ENCODE data around the gene NDUFV1. TPM values are rescaled to one million over a fixed set of nuclear protein-coding genes. Genes with fewer than 3 reads are reported as not detected.

NDUFV1 gene
- total and polyA plus RNA-seq, 2 donors (not counting 1 experiment from before 2014, with no cell fraction given) = 238 to 315 TPM

DNA sequence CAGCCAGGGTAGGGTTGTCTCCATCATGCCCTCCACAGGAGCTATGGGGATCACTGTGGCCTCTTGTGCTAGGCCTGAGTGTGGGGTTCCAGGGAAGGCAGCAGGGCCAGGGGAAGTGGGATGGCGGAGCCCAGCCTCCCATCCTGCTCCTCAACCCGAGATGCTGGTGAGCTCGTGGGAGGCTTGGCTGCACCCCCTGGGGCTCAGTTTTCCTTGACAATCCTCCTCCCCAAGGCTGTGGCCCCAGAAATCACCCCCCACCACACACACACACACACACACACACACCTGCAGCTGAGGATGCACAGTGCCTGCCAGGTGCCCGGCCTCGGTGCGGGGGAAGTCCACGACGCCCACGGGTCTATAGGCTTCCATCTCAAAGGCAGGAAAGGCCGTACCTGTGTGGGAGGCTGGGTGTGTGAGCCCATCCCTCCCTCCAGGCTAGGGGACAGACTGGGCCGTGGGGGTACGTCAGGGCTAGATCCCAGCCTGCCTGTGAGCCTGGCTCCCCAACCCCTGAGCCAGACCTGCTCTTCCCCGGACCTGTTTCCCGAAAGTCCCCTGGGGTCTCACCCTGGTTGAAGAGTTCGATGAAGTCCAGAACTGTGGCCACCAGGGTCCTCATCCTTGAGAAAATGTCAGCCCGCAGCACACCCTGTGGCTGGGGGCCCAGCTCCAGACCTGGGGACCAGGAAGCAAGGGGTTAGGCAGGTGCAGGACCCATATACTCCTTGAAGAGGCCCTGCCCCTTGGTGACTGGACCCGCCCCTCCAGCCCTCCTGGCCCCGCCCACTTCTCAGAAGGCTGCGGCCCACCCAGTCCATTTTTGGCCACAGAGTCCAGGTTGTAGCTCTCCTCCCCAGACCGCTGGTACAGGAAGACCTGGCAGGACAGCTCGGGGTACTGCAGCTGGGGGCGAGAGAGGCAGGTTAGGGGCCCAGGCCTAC, 38.0 kb downstream of the NDUFV1 start:
- H3K36me3 ChIP-seq (replicated peaks in 1 of 2; ENCODE audit: control extremely low read depth in 1 of 2, control insufficient read depth in 1 of 2, extremely low read depth in 1 of 2, insufficient read depth in 2 of 2, low read length in 1 of 2) = no peaks in the 10 kb centered on the region
- no peak overlapping the region for H3K4me3 ChIP-seq (ENCODE audit: control extremely low read depth in 1 of 5, extremely low read depth in 1 of 5, insufficient read depth in 1 of 5, low read depth in 2 of 5, low read length in 4 of 5)
- Mint-ChIP-seq H3K27me3 (peaks cover 4% of the 10 kb centered on the region), H3K27ac (no peak overlapping the region), H3K4me1 (peaks cover 54% of the 10 kb centered on the region), H3K9me3 (ENCODE audit: insufficient read depth) (no peaks in the 10 kb centered on the region), H3K4me3 (no peak overlapping the region)
- no peaks in the 10 kb centered on the region for H3K79me2 ChIP-seq (ENCODE audit: control insufficient read depth, insufficient read depth, low read length)
- peaks cover 0 to 30% (median 5%) of the 10 kb centered on the region in 3 donors for H3K9me3 ChIP-seq (ENCODE audit: control extremely low read depth in 1 of 3, control insufficient read depth in 2 of 3, insufficient read depth in 1 of 3, low read length in 2 of 3)
- no peak overlapping the region for H2AFZ ChIP-seq (ENCODE audit: insufficient read depth, low read depth, low read length, poor library complexity, severe bottlenecking)
- CTCF ChIA-PET = interaction anchor here (1.2 to 9.2 kb wide), 6 partner anchors 8 to 299 kb away, joined by 3 to 149 read pairs (median 28); partner anchors contain the start of gene NUDT8
- no peak for ATAC-seq (ENCODE audit: low read depth)
- H3K9ac ChIP-seq (ENCODE audit: low read length) = no peak overlapping the region
- H3K27me3 ChIP-seq (replicated peaks in 1 of 4; ENCODE audit: control extremely low read depth in 1 of 4, control insufficient read depth in 3 of 4, insufficient read depth in 4 of 4, low read length in 3 of 4) = peaks cover 0 to 13% (median under 1%) of the 10 kb centered on the region in 4 experiments
- H3K4me1 ChIP-seq (ENCODE audit: control insufficient read depth in 2 of 2, insufficient read depth in 2 of 2, low read length in 2 of 2) = peaks cover 62 to 65% of the 10 kb centered on the region in 2 donors
- H3K4me2 ChIP-seq (replicated peaks; ENCODE audit: low read depth, low read length, poor library complexity, severe bottlenecking) = peak overlapping the region; percentile 79
- WGBS (ENCODE audit: insufficient coverage) = 77% methylated on average over 16 of the region's 22 CpGs
- no peaks in the 10 kb centered on the region for H4K20me1 ChIP-seq (ENCODE audit: control insufficient read depth, insufficient read depth, low read length, poor library complexity, severe bottlenecking)
- DNase-seq = peak; percentile 38
- H3K27ac ChIP-seq (ENCODE audit: low read length in 2 of 2) = no peak overlapping the region
- TF ChIP-seq EZH2 (IDR thresholded peaks at IDR 0.05; ENCODE audit: borderline replicate concordance, insufficient read depth, low read depth, low read length, poor library complexity, severe bottlenecking) = no peak
- TF ChIP-seq, protein P1, sequence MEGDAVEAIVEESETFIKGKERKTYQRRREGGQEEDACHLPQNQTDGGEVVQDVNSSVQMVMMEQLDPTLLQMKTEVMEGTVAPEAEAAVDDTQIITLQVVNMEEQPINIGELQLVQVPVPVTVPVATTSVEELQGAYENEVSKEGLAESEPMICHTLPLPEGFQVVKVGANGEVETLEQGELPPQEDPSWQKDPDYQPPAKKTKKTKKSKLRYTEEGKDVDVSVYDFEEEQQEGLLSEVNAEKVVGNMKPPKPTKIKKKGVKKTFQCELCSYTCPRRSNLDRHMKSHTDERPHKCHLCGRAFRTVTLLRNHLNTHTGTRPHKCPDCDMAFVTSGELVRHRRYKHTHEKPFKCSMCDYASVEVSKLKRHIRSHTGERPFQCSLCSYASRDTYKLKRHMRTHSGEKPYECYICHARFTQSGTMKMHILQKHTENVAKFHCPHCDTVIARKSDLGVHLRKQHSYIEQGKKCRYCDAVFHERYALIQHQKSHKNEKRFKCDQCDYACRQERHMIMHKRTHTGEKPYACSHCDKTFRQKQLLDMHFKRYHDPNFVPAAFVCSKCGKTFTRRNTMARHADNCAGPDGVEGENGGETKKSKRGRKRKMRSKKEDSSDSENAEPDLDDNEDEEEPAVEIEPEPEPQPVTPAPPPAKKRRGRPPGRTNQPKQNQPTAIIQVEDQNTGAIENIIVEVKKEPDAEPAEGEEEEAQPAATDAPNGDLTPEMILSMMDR (IDR thresholded peaks at IDR 0.05) = no peak
- intact Hi-C loops (cut with micrococcal nuclease) = loop anchor here (5.0 kb wide), 1 partner anchor 32 kb away; no protein-coding TSS in a partner anchor
- POLR2A ChIA-PET = no interaction called here
